Activated CD4-positive, alpha-beta T cell treated with anti-CD3 and anti-CD28 coated beads, Interleukin-10, Interleukin-2, amounts not matched to agents 100 ng/mL and 50 ng/mL, durations not matched to agents 16 hours and 8 hours (primary cell): ENCODE measurements around the gene NKD2.
"Not testable (repeated sequence)": the region's sequence is repeated elsewhere in the genome, so short reads cannot be mapped to it uniquely, and the experiment has no call there.

ENCODE experiments used
- DNase-seq: peaks from one replicate; pipeline ENCODE4 v3.0.0-alpha.2; 2020

The NKD2 gene

DNA sequence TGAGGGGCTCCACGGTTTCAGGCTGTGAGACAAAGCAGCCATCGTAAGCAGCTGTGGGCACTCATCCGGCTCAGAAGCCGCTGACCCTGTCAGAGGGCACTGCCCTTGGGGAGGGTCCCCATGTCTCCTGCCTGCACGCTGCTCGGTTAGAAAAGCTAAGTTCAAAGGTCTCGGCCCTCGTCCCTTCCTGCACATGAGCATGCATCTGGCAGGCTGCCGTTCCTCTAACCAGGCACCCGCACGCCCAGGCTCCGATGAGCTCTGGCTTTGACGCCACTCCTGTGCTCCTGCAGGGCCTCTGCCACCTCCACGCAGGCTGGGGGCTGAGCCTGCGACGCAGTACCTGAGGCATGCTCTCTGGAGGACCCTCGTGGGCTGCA is 51.3 kb downstream of the NKD2 start:
- DNase-seq, result no peak

DNA sequence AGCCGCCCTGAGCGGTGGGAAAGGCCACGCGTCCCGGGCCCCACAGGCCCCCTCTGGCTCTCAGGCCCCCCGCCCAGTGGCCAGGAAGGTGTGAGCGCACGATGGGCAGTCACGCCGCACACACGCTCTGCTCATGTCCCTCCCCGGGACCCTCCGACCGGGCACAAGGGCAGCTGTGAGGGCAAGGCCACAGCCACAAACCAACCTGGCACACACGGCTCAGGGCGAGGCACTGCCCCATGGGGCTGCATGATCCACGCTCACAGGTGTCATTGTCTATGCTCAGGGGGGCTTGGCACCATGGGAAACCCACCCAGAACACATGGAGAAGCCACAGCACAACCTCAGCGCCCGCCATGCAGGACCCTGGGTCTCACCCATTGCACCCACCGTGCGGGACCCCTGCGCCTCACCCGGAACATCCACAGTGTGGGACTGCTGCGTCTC is 52.0 kb downstream of the NKD2 start:
- no peak for DNase-seq

DNA sequence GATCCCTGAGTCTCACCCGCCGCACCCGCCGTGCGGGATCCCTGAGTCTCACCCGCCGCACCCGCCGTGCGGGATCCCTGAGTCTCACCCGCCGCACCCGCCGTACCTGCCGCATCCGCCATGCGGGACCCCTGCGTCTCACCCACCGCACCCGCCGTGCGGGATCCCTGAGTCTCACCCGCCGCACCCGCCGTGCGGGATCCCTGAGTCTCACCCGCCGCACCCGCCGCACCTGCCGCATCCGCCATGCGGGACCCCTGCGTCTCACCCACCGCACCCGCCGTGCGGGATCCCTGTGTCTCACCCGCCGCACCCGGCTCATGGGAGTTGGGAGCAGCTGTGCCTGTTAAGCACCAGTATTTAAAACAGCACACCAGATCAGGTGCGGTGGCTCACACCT is 52.7 kb downstream of the NKD2 start:
- not testable (repeated sequence) for DNase-seq

DNA sequence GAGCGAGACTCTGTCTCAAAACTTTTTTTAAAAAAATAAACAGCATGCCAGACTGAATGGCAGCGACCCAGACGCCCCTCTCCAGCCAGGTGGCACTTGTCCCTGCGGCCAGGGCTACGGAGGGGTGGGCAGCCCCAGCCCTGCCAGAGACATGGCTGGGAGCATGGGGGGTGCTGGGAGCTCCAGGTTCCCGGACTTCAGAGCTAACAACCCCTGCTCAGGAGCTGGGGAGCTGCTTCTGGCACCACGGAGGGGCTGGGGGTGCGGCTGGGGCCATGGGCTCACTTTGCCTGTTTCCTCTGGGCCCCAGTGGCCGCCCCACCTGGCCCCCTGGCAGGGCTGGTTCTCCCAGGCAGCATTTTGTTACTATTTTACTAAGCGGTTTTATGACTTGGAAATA is 53.3 kb downstream of the NKD2 start:
- DNase-seq, result no peak

DNA sequence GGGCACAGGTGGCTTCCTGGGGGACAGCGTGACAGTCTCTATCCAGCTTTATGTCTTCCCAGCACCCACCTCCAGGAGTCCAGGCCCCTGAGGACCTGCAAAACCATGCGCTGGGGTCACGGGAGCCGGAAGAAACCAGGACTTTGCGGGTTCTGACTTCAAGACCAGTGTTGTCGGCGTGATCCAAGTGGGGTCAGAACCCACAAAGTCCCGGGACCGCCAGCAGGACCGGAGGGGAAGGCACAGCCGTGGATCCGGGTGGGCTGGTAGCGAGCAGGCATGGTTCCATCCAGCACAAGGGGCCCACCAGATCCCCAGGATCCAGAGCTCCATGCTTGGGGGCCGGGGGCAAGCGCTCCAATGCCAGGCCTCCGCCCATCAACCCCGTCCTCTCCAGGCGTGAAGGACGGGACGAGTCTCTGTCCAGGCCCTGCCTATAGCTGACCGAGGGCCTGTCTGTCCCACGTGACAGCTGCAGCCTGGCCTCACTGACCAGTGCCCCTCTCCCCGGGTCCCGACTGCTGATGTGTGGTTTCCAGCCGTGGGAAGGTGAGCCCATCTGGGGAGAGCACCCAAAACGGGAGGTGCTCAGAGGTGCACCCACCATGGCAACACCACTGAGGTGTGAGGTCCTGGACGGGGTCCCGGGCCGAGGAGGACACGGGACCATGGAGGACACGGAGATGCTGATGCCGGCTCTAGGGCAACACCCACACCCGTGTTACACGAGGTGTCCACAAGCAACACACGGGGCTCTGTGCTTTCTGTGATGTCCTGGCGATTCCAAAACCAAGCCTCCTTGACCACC is 54.4 kb downstream of the NKD2 start:
- no peak for DNase-seq

DNA sequence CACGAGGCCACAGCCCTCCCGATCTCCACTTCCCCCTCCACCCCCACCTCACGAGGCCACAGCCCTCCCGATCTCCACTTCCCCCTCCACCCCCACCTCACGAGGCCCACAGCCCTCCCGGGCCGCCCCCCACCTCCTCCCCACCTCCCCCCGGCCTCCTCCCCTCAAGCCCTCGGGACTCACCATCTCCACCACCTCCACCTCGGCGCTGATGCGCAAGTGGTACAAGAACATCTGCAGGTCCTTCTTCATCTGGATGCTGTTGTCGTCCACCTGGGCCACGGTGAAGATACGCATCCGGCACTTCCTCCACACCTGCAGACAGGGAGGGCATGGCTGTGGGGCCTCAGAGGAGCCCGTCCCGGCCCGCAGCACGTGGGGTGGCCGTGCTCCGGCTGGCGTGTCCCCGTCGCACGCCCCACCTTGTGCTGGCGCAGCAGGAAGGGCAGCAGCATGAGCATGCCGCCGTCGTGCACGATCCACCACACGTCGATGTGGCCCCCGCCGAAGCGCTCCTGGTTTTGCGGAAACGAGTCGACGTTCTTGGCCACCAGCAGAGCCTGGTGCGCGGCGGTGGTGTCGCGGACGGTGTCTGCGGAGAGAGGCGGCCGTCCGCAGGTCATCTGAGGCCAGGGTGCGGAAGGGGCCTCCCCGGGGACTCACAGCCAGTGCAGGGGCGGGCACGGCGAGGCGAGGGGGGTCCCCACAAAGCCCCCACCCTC is 55.2 kb downstream of the NKD2 start:
- DNase-seq, result no peak

DNA sequence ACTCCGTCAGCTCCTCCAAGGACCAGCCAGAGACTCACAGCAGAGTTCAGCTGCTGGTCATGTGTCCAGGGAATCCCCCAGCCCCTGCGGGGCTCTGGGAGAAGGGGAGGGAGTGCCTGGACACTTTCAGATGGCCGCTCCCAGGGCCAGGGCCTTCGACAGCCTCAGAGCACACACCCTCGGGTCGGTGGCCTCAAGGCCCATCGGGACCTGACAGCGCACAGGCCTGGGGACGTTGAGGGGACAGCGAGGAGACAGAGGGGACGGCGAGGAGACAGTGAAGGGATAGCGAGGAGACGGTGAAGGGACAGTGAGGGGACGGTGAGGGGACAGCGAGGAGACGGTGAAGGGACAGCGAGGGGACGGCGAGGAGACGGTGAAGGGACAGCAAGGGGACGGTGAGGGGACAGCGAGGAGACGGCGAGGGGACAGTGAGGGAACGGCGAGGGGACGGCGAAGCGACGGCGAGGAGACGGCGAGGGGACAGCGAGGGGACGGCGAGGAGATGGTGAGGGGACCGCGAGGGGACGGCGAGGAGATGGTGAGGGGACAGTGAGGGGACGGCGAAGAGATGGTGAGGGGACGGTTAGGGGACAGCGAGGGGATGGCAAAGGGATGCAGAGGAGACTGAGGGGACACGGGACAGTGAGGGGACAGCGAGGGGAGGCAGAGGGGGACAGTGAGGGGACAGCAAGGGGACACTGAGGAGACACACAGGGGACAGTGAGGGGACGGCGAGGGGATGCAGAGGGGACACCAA is 56.0 kb downstream of the NKD2 start:
- DNase-seq, result no peak

DNA sequence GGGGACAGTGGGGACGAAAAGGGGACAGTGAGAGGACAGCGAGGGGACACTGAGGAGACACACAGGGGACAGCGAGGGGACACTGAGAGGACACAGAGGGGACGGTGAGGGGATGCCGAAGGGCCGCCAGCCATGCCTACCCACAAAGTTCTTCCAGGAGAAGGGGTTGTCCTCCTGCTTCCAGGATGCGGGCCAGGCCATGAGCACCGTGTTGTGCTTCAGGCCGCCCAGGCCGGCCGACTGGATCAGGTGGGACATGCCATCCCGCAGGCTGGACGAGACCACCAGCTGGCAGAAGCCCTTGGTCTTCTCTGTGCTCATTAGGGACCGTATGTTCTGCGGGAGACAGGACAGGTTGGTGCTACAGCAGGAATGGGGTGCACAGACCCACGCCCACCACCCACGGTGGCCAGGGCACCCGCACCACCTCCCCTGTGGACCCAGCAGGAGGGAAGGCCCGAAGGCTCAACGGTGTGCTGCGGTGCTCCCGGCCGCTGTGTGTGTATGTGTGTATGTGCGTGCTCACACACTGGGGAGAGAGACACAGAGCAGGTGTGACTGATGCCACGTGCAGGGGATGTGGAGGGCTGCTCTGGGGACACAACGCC is 56.6 kb downstream of the NKD2 start:
- no peak for DNase-seq

DNA sequence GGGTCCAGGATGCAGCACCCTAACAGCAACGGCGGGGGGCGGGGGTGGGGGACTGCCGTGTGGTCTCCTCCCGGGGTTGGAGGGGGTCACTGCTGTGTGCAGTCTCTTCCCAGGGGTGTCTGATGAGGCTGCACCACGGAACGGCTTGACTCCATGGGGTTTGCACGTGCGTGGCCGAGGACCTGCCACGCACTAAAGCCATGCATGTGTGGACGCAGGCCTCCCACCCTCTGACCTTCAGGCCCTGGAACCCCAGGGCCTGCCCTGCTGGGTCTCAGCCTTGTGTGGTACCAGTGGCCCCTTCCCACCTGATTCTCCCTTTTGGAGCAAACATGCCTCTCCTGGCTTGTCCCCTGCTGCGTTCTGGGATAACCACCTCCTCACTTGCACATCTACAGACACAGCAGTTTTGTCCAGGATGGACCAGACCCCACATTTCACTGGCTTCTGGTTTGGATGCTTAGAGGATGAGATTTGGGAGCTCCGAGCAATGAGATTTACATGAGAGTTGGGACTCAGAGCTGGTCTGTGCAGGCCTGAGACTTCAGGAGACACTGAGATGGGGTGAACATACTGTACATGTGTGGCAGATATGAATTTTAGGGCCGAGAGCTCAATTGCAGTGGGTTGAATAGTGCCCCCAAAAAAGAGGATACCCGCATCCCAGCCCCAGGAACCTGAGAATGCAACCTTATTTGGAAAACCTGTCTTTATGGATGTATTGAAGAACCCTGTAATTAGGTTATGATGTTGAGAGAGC is 57.5 kb downstream of the NKD2 start:
- DNase-seq, result no peak

DNA sequence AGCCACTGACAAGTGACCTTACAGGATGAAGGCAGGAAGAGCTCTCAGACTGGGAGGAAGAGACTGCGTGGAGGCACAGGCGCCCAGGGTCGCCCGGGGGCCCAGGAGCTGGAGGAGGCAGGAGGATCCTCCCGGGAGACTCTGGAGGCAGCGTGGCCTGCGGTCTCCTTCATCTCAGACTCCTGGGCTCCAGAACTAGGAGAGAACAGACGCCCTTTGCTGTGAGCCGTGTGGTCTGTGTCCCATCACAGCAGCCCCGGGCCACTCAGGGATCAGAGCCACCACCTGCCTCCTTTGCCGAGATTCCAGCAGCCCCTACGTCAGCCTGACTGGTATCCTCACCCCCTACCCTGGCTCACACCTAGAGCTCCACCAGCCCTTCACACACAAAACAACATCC is 58.1 kb downstream of the NKD2 start:
- no peak for DNase-seq

DNA sequence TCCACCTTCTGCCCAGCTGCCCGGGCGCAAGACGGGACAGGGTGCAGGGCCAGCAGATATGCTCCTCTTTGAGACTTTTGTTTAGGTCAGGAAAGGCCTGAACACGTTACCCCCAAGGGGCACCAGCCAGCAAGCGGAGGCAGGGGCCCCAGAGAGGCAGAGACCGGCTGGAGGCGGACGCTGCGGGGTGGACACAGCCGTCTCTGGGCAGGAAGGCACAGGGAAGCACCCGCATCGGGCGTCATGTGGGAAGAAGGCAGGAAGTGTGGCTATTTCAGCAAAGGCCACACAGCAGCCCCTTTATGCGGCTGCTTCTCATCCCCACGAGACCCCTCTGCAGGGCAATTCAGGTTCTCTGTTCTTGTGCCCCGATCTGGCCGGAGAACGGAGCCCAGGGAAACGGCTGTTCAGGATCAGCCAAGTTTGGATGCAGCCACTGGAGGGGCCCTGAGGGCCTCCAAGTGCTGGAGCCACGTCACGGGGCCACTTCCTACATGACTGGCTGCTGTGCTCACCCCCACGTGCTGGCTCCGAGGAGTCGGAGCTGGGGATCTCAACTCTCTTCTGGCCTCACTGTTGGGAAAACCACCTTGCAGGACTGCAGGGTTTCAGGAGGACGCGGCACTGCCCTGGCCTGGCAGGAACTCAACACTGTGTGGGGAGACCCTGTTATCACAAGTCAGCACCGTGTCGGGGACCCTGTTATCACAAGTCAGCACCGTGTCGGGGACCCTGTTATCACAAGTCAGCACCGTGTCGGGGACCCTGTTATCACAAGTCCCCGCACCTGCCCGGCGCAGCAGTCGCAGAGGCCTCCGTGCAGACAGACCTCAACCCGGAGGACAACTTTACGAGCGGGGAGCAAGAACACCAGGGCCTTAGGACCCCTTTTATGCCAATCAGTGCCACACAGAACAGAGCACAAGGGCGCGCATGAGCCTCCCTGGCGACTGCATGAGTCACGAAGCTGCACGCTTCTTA is 58.8 kb downstream of the NKD2 start:
- no peak for DNase-seq

DNA sequence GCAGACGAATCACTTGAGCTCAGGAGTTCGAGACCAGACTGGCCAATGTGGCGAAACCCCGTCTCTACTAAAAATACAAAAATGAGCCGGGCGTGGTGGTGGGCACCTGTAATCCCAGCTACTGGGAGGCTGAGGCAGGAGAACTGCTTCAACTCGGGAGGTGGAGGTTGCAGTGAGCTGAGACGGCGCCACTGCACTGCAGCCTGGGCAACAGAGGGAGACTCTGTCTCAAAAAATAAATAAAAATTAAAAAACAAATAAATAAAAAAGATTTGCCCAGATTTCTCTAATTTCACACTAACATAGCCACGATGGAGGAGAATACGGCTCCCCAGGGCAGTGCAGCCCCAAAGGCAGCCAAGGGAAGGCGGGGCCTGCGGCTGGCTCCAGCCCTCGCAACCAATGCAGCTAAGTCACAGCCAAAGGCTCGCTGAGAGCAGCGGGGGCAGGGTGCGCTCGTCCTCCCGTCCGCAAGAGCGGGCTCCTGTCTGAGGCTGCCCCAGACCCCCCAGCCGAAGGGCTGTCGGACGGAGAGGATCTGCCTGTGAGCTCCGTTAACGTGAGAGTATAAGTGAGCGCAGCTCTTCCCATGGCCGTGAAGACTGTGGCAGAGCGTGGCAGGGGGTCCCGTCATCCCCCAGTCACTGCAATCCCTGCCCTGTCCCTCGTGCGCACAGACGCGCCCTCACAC is 59.7 kb downstream of the NKD2 start:
- DNase-seq, result no peak

DNA sequence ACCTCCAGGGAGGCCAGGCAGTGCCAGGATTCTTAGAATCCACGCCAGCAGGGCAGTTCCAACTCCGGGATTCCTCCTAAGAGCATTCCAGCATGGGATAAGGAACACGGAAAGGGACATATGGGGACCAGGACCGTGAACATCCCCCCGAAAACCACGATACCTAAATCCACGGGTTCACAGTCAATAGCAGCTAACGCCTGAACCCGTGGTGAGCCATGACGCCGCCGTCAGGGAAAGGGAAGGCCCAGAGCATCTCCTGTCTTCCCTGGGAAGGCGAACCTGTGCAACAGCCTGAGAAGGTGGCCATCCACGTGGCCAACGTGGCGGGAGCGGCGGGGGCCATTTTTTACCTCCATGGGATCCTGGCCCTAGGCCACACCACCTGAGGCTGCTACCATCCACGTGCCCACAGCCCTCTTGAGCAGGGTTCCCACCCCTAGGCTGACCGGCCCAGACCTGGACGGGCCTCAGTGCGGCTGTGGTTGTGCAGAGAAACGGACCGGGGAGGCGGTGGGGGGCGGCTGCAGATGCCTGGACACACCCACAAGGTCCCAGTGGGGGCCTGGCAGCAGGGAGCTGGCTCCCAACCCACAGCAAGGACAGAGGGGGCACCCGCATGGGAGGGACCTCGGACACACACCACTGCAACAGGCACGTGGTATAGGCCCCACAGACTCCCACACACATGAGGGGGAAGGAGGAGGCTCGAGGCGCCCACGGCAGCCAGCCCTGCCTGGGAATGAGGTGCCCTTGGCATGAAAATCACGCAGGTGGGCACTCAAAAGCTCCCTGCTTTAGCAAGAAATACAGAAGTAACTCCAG is 60.5 kb downstream of the NKD2 start:
- no peak for DNase-seq

DNA sequence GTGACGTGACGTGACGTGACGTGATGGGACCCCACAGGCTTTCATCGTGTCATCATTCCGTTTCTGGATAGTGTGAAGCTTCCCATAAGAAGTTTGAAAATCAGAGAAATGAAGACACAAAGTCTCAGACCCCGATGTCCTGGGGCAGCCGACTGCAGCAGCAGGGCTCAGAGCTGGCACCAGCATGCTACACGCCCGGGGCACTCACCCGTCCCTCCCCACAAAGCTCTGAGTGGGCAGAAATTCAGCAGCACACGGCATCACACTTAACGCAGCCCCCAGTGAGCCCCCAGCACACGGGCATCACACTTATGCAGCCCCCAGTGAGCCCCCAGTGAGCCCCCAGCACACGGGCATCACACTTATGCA is 61.1 kb downstream of the NKD2 start:
- DNase-seq, result no peak

DNA sequence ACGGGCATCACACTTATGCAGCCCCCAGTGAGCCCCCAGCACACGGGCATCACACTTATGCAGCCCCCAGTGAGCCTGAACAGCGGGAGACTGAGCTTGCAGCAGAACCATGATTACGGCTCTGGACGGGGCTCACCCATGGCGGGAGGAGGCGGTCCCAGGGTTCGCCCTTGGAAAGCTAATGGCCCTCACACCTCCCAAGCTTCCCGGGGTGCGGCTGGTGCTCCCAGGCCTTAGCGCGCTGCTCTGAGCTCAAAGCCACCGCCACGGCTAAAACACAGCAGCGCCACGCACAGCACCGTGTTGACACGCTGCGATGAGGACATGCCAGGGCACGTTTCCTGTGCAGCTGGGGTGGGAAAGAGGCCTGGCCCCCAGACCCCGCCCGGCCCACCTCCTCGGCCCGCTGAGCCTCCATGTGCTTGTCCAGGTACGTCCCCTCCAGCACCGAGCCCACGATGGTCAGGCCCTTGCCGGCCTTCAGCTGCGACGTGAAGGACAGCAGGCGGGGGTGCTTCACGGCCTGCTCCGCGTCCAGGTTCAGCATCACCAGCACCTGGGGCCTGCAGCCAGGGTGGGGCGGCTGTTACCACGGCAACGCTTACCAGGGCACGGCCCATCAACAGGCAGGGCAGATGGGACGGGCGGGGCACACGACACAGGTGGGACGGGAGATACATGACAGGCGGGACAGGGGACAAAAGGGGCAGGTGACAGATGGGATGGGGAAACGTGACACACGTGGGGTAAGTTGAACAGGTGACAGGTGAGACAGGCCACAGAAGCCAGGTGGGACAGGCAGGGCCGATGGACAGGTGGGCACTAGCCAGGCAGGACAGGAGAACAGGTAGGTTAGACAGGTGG is 64.9 kb downstream of the NKD2 start:
- no peak for DNase-seq

DNA sequence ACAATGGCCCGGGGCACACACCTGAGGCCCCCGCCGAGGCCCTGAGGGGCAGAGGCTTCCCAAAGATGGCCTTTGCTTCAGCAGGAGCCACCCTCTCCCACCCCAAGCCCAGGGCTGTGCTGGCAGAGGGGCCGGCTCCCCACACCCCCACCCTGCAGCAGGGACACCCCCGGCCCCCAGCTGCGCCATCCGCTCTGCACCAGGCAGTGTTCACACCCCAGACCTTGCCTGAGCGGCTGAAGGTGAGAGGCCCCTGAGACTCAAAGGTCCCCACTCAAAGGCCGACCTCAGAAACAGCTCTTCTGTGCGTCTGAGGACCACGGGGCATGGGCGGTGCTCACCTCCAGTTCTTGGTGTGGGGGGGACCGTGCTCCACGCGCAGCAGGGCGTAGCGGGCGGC is 65.6 kb downstream of the NKD2 start:
- no peak for DNase-seq

DNA sequence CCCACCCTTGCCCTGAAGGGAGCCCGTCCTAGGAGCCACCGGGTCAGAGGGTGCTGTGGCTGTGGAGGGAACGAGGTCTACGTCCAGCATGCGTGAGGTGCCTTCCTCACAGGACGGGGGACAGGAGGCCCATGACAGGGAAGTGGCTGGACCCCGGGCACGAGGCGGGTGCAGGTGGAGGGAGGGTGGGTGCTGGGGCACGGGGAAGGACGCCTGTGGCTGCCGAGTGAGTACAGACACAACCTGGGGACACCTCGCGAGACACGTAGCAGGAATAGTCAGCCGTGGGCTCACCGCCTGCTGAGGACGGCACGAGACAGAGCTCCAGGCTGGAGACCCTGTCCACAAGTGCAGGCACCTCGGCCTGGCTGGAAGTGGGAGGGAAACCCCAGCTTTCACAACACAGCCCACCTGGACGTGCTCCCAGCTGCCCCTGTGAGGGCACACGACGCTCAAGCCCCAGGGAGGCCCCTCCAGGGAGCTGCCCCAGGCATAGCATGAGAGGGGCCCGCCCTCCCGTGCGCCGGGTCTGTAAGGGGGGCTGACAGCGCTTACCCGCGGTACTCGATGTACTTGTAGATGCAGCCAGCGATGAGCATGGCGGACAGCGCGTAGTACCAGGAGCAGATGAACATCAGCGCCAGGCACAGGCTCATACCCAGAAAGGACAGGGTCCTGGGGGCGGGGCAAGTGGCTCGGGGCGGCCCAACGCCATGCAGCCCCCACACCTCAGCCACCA is 66.4 kb downstream of the NKD2 start:
- no peak for DNase-seq

DNA sequence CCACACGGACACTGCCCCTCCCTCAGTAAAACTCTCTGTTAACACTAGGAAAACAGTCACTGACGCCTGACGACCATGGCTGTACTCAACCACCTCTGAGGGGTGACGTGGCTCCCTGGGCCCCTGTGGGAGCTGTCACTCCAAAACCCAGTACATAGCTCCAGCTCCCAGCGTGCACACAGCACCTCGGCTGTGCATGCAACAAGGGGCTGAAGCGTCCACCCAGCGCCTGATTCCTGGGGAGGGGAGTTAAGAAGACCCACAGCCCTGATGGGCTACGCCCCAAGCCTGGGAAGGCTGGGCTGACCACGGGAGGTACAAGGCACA is 66.9 kb downstream of the NKD2 start:
- DNase-seq, result no peak
